T-cell (primary cell): ENCODE data around the gene TMEM109. TPM values are rescaled to one million over a fixed set of nuclear protein-coding genes. Genes with fewer than 3 reads are reported as not detected.
A peak's percentile ranks its signal among the peaks of the same experiment; 100 is the strongest.

ENCODE experiments used
- ATAC-seq, 4 experiments: fragments of 200-7000 bp in 3 of 4; fragments of 150-1000 bp in 1 of 4; cut with Tn5 transposase; replicated peaks in 1 of 4; 1 replicate in 3 of 4; 2 replicates in 1 of 4; pipeline ENCODE4 v1.10.0; 2021; ENCODE audit warnings: moderate library complexity in 3 of 4, mild to moderate bottlenecking in 2 of 4, moderate number of reproducible peaks in 1 of 4
- CTCF ChIA-PET, 2 donors: fragments of 300-600 bp; sonication (Branson Sonifier 250); formaldehyde crosslinking; loops; one replicate each; lab custom pipeline; 2022; ENCODE audit warnings: antibody characterized with exemption in 2 of 2; lab: Charles Lee
- POLR2A ChIA-PET, 2 donors: fragments of 300-600 bp; sonication (Branson Sonifier 250); formaldehyde crosslinking; loops; one replicate each; lab custom pipeline; 2022; ENCODE audit warnings: antibody characterized with exemption in 2 of 2; lab: Charles Lee
- DNase-seq, 35 experiments: peaks; one replicate each; pipeline versions ENCODE4 v3.0.0 to v3.0.0-alpha.2; 2013 to 2023
- H3K27ac ChIP-seq: one replicate; pipeline ENCODE4 v1.5.1; 2013; ENCODE audit warnings: low read length
- H3K27me3 ChIP-seq, 2 experiments: replicated peaks in 1 of 2; 1 replicate in 1 of 2; 2 replicates in 1 of 2; pipeline versions ENCODE4 v1.6.1 to v1.7.0; 2013; ENCODE audit warnings: low read length in 1 of 2, mixed read lengths in 1 of 2; ENCODE audit not compliant: control insufficient read depth in 2 of 2, insufficient read depth in 2 of 2; ENCODE audit errors: extremely low read depth in 1 of 2
- H3K36me3 ChIP-seq, 2 donors: 1 replicate in 1 of 2; 2 replicates in 1 of 2; pipeline versions ENCODE4 v1.6.1 to v1.7.0; 2013; ENCODE audit warnings: low read length in 1 of 2; ENCODE audit not compliant: control insufficient read depth in 2 of 2, insufficient read depth in 1 of 2; ENCODE audit errors: extremely low read depth in 1 of 2
- H3K4me1 ChIP-seq, 2 experiments: 1 replicate in 1 of 2; 2 replicates in 1 of 2; pipeline versions ENCODE4 v1.6.1 to v1.7.0; 2013; ENCODE audit warnings: low read length in 2 of 2, mixed read lengths in 1 of 2; ENCODE audit not compliant: insufficient read depth in 2 of 2, control insufficient read depth in 1 of 2; ENCODE audit errors: extremely low read depth in 1 of 2
- H3K4me3 ChIP-seq, 2 donors: 1 replicate in 1 of 2; 2 replicates in 1 of 2; pipeline versions ENCODE4 v1.5.1 to v1.7.0; 2013; ENCODE audit warnings: mild to moderate bottlenecking in 2 of 2, low read length in 1 of 2, moderate library complexity in 1 of 2; ENCODE audit not compliant: control insufficient read depth in 1 of 2; ENCODE audit errors: extremely low read depth in 1 of 2
- H3K9me3 ChIP-seq: 2 replicates; pipeline ENCODE4 v1.7.0; 2013
- H3K27ac Mint-ChIP-seq, 2 donors: one replicate each; pipeline ENCODE4 v1.8.0; 2020 to 2021; ENCODE audit warnings: mild to moderate bottlenecking in 2 of 2, mixed read lengths in 2 of 2
- H3K27me3 Mint-ChIP-seq, 2 donors: one replicate each; pipeline ENCODE4 v1.8.0; 2021 to 2022; ENCODE audit warnings: mixed read lengths in 2 of 2
- H3K36me3 Mint-ChIP-seq: one replicate; pipeline ENCODE4 v1.8.0; 2021; ENCODE audit warnings: mixed read lengths
- H3K4me1 Mint-ChIP-seq, 3 donors: one replicate each; pipeline ENCODE4 v1.8.0; 2020 to 2022; ENCODE audit warnings: mixed read lengths in 3 of 3, mild to moderate bottlenecking in 1 of 3
- H3K4me3 Mint-ChIP-seq, 3 donors: one replicate each; pipeline ENCODE4 v1.8.0; 2020 to 2022; ENCODE audit warnings: mild to moderate bottlenecking in 3 of 3, mixed read lengths in 3 of 3, moderate library complexity in 3 of 3
- H3K9me3 Mint-ChIP-seq, 3 donors: one replicate each; pipeline ENCODE4 v1.8.0; 2020 to 2022; ENCODE audit warnings: mixed read lengths in 3 of 3
- whole genome bisulfite sequencing: methylation state at CpG from one replicate; pipeline ENCODE4 v1.1.5; 2013; ENCODE audit warnings: missing lambda C conversion rate; ENCODE audit not compliant: insufficient coverage; 5-methylcytosine and 5-hydroxymethylcytosine counted together
- total RNA-seq, 35 experiments: library from RNA in 6 of 35; stranded (reverse) in 6 of 35; fragments of 120-200 nt in 1 of 35; gene quantifications; one replicate each; pipeline versions ENCODE4 v1.2.1 to v1.2.4 and lab custom pipeline; 2013 to 2026

The TMEM109 gene
- total RNA-seq, 5 donors from 2014 or later (not counting 1 experiment from before 2014, with no cell fraction given) = 55.6 to 82.1 (median 71.8) TPM

DNA sequence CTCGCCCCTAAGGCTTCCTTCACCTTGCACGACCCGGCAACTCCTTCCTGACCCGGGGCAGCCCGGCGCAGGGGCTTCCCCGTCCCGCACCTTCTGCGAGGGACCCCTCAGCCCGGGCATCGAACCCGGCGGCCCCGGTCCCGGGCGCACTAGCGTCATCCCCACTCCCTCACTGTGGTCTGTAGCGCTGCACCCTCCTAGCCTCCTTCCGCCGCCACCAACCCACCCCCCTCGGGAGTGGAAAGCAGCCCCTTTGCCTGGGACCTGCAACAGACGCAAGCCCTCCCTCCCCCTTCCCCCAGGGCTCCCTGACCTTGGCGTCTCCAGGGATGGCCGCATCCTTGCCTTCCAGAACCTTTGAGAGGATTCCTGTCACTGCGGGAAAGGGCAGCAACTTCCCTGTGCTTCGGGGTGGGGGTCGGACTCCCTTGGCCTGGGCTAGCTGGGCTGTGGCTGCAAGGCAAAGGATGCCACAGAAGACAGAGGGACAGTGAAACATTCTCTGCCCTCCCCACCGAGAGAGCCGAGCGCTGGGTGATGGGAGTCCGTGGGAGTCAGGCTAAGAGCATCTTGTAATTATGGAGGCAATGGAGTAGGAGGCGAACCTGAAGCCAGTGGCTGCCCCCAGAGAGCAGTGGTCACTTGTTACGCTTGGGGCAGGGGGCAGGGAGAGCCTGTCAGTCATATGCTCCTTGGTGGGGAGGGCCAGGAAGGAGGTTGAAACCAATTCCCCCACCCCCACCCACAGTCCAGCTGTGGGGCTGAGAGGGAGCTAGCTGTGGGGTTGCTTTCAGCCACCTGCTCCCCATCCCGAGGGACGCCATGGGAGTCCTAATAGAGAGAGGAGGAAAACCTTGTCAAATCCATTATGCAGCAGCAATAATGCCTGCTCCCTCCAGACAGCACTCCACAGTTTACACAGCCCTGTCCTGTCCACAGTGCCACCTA lies 11.2 kb downstream of the TMEM109 start:
- Mint-ChIP-seq H3K27ac (no peak overlapping the region), H3K4me1 (peaks cover 12 to 22% (median 14%) of the 10 kb centered on the region in 3 donors), H3K36me3 (peaks cover 34% of the 10 kb centered on the region), H3K4me3 (peak overlapping the region; percentile 63 to 69 (median 64)), H3K9me3 (no peaks in the 10 kb centered on the region), H3K27me3 (peaks cover 16 to 43% of the 10 kb centered on the region in 2 donors)
- Histone ChIP-seq H3K4me1 (peaks cover 0 to 23% of the 10 kb centered on the region in 2 experiments), H3K27me3 (peaks cover 0 to 64% of the 10 kb centered on the region in 2 experiments), H3K4me3 (peak overlapping the region; percentile 44 to 54), H3K36me3 (peaks cover 11 to 29% of the 10 kb centered on the region in 2 donors), H3K9me3 (no peaks in the 10 kb centered on the region), H3K27ac (no peak overlapping the region)
- WGBS = 3% methylated on average over 25 of the region's 35 CpGs
- POLR2A ChIA-PET = no interaction called here
- peak in 2 of 35 experiments; percentile 13 to 20 for DNase-seq
- peak; percentile 39 to 58 (median 50) for ATAC-seq
- CTCF ChIA-PET = no interaction called here

DNA sequence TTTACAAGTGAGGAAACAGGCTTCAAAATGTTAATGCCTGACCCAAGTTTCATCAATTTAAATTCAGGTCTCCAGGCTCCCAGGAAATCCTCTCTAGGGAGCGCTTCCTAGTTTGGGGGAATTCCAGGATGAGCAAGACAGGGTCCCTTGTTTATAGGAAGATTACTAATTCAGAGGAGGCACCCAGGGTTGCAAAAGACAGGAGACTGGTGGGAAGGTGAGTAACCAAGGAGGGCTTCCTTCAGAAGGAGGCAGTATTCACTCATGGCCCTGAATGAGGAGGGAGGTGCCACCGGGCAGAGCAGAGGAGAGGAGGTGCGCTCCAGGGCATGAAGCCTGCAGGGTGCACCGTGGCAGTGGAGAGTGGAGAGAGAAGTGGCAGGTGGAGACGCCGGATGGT lies 11.9 kb downstream of the TMEM109 start:
- Mint-ChIP-seq H3K27ac (no peak overlapping the region), H3K36me3 (peaks cover 27% of the 10 kb centered on the region), H3K4me3 (peak overlapping the region in 1 of 3 donors; percentile 69), H3K9me3 (no peaks in the 10 kb centered on the region), H3K4me1 (peaks cover 12 to 22% (median 14%) of the 10 kb centered on the region in 3 donors), H3K27me3 (peaks cover 16 to 43% of the 10 kb centered on the region in 2 donors)
- ATAC-seq (peak in 1 of 4 experiments; percentile 36), DNase-seq (no peak)
- ChIA-PET POLR2A (no interaction called here), CTCF (no interaction called here)
- WGBS = 60% methylated on average over 1 of the region's 6 CpGs
- H3K36me3 ChIP-seq = peaks cover 7 to 22% of the 10 kb centered on the region in 2 donors
- H3K27ac ChIP-seq = no peak overlapping the region
- H3K4me1 ChIP-seq = peaks cover 0 to 23% of the 10 kb centered on the region in 2 experiments
- H3K27me3 ChIP-seq = peaks cover 0 to 68% of the 10 kb centered on the region in 2 experiments
- no peaks in the 10 kb centered on the region for H3K9me3 ChIP-seq
- no peak overlapping the region for H3K4me3 ChIP-seq

DNA sequence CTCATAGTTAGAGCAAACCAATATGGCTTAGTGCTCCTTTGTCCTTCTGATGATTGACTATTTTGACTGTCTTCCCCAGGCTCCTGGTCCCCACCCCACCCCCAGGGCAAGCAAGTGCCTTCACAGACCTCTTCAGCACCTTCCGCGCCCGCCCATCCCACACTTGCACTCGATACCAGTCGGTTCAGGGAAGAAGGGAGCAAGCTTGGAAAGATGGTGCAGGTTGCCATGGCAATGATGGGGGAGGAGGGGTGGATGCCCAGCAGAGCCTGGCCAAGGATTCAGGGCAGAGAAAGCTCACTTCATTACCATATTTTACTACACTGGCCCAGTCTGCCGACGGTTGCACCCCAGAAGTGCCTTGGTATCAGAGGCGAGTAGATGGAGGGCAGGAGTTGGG lies 12.5 kb downstream of the TMEM109 start:
- Histone ChIP-seq H3K27me3 (peaks cover 0 to 62% of the 10 kb centered on the region in 2 experiments), H3K4me1 (peaks cover 0 to 23% of the 10 kb centered on the region in 2 experiments), H3K27ac (no peak overlapping the region), H3K4me3 (no peak overlapping the region), H3K36me3 (peaks cover 6 to 15% of the 10 kb centered on the region in 2 donors), H3K9me3 (no peaks in the 10 kb centered on the region)
- Mint-ChIP-seq H3K4me3 (no peak overlapping the region), H3K27ac (no peak overlapping the region), H3K27me3 (peaks cover 16 to 43% of the 10 kb centered on the region in 2 donors), H3K36me3 (peaks cover 21% of the 10 kb centered on the region), H3K9me3 (no peaks in the 10 kb centered on the region), H3K4me1 (peaks cover 12 to 22% (median 14%) of the 10 kb centered on the region in 3 donors)
- CTCF ChIA-PET = interaction anchor here in 1 of 2 donors (0.8 kb wide), 1 partner anchor 13 kb away, joined by 4 read pairs; the partner anchor contains the start of gene TMEM109
- DNase-seq (no peak), ATAC-seq (no peak)
- WGBS = 100% methylated on average over 1 of the region's 8 CpGs
- POLR2A ChIA-PET = no interaction called here

DNA sequence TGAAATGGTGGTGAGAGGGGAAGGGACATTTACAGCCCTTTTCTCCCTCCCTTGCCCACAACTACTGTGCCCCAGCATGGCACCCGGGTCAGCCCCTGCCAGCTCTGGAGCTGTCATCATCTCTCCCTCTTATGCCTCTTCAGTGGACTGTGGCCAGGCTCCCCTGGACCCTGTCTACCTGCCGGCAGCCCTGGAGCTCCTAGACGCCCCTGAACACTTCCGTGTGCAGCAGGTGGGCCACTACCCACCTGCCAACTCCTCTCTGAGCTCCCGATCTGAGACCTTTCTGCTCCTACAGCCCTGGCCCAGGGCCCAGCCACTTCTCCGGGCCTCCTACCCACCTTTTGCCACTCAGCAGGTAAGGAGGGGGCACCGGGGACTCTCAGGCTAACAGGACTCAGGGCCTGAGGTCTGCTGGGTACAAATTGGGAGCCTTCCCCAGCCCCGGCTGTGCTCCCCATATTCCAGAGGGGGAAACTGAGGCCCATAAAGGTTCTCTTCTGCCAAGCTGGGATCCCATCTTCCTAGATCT lies 13.2 kb downstream of the TMEM109 start:
- H3K27me3 ChIP-seq = peaks cover 0 to 62% of the 10 kb centered on the region in 2 experiments
- H3K4me3 ChIP-seq = no peak overlapping the region
- no peak for DNase-seq
- Mint-ChIP-seq H3K4me3 (no peak overlapping the region), H3K4me1 (peaks cover 12 to 22% (median 14%) of the 10 kb centered on the region in 3 donors), H3K27me3 (peaks cover 16 to 43% of the 10 kb centered on the region in 2 donors), H3K9me3 (no peaks in the 10 kb centered on the region), H3K36me3 (peaks cover 15% of the 10 kb centered on the region), H3K27ac (no peak overlapping the region)
- POLR2A ChIA-PET = no interaction called here
- H3K9me3 ChIP-seq = no peaks in the 10 kb centered on the region
- WGBS = 100% methylated on average over 1 of the region's 8 CpGs
- H3K36me3 ChIP-seq = peaks cover 5 to 9% of the 10 kb centered on the region in 2 donors
- CTCF ChIA-PET = interaction anchor here in 1 of 2 donors (0.8 kb wide), 1 partner anchor 13 kb away, joined by 4 read pairs; the partner anchor contains the start of gene TMEM109
- H3K27ac ChIP-seq = no peak overlapping the region
- ATAC-seq = no peak
- H3K4me1 ChIP-seq = peaks cover 0 to 23% of the 10 kb centered on the region in 2 experiments

DNA sequence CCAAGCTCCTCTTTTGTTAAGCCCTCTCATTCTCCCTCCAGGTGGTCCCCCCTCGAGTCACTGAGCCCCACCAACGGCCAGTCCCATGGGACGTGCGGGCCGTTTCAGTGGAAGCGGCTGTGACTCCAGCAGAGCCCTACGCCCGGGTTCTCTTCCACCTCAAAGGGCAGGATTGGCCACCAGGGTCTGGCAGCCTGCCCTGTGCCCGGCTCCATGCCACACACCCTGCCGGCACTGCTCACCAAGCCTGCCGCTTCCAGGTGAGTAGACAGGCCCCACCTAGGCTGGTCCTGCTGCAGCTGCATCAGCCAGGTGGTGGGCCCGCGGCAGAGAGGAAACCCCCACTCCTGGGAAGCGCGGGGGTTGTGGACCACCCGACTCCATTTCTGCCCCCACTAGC lies 13.6 kb downstream of the TMEM109 start:
- ATAC-seq (no peak), DNase-seq (no peak)
- peaks cover 12 to 17% (median 14%) of the 10 kb centered on the region in 3 donors for H3K4me1 Mint-ChIP-seq
- WGBS = 83% methylated on average over 11 of the region's 16 CpGs
- no peak overlapping the region for H3K27ac ChIP-seq
- no peak overlapping the region for H3K4me3 Mint-ChIP-seq
- no peaks in the 10 kb centered on the region for H3K9me3 Mint-ChIP-seq
- H3K36me3 Mint-ChIP-seq = peaks cover 10% of the 10 kb centered on the region
- H3K36me3 ChIP-seq = peaks cover under 1 to 4% of the 10 kb centered on the region in 2 donors
- no peak overlapping the region for H3K27ac Mint-ChIP-seq
- H3K27me3 ChIP-seq = peaks cover 0 to 59% of the 10 kb centered on the region in 2 experiments
- ChIA-PET POLR2A (no interaction called here), CTCF (interaction anchor here in 1 of 2 donors (0.8 kb wide), 1 partner anchor 14 kb away, joined by 4 read pairs; the partner anchor contains the start of gene TMEM109)
- H3K9me3 ChIP-seq = no peaks in the 10 kb centered on the region
- peaks cover 12 to 39% of the 10 kb centered on the region in 2 donors for H3K27me3 Mint-ChIP-seq
- no peak overlapping the region for H3K4me3 ChIP-seq
- H3K4me1 ChIP-seq = peaks cover 0 to 23% of the 10 kb centered on the region in 2 experiments

DNA sequence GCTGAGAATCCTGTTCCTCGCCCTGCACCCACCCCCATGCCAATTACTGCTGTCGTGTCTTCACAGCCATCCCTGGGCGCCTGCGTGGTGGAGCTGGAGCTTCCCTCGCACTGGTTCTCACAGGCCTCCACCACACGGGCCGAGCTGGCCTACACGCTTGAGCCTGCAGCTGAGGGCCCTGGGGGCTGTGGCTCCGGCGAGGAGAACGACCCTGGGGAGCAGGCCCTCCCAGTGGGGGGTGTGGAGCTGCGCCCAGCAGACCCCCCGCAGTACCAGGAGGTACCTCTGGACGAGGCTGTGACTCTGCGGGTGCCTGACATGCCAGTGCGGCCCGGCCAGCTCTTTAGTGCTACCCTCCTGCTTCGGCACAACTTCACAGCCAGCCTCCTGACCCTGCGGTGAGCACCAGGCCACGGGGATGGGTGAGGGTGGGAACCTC lies 14.6 kb downstream of the TMEM109 start:
- Mint-ChIP-seq H3K4me1 (peaks cover 11 to 12% (median 12%) of the 10 kb centered on the region in 3 donors), H3K27me3 (peaks cover 8 to 33% of the 10 kb centered on the region in 2 donors), H3K9me3 (no peaks in the 10 kb centered on the region), H3K4me3 (no peak overlapping the region), H3K27ac (no peak overlapping the region), H3K36me3 (peaks cover under 1% of the 10 kb centered on the region)
- Histone ChIP-seq H3K4me1 (peaks cover 0 to 19% of the 10 kb centered on the region in 2 experiments), H3K27ac (no peak overlapping the region), H3K27me3 (peaks cover 0 to 51% of the 10 kb centered on the region in 2 experiments), H3K4me3 (no peak overlapping the region), H3K9me3 (no peaks in the 10 kb centered on the region), H3K36me3 (no peaks in the 10 kb centered on the region)
- POLR2A ChIA-PET = interaction anchor here in 1 of 2 donors (0.5 to 0.6 kb wide), 2 partner anchors 152 to 213 kb away, joined by 3 to 7 read pairs; no protein-coding TSS in a partner anchor
- DNase-seq (no peak), ATAC-seq (no peak)
- CTCF ChIA-PET = no interaction called here
- WGBS = 80% methylated on average over 14 of the region's 20 CpGs
